Measurements from ENCODE around the gene CES2. TPM values are rescaled to one million over a fixed set of nuclear protein-coding genes. Genes with fewer than 3 reads are reported as not detected.
"Not testable (repeated sequence)": the region's sequence is repeated elsewhere in the genome, so short reads cannot be mapped to it uniquely, and the experiment has no call there.

Gene CES2
- total RNA-seq, 1 experiment from 2014 or later, result 37.6 TPM

- Histone ChIP-seq H3K36me3 (ENCODE audit: insufficient read depth, low read length, poor library complexity, severe bottlenecking) (no peaks in the 10 kb centered on the region), H3K27me3 (replicated peaks; ENCODE audit: insufficient read depth, low read depth, low read length, poor library complexity) (no peaks in the 10 kb centered on the region), H3K4me1 (ENCODE audit: insufficient read depth, low read length, poor library complexity, severe bottlenecking) (no peaks in the 10 kb centered on the region), H3K4me3 (ENCODE audit: low read depth, low read length, poor library complexity, severe bottlenecking) (no peak within 1 kb of the TSS), H3K27ac (ENCODE audit: low read depth, low read length, poor library complexity, severe bottlenecking) (no peak within 1 kb of the TSS), H3K9me3 (ENCODE audit: low read depth, low read length, poor library complexity, severe bottlenecking) (no peaks in the 10 kb centered on the region)
- DNase-seq (ENCODE audit: low spot score), result no peak
- BruUV-seq (replicated peaks), result no TSS peak
- intact Hi-C loops (cut with micrococcal nuclease; ENCODE audit: unreplicated experiment), result no loop called here
- TF ChIP-seq EZH2 (IDR thresholded peaks at IDR 0.05; ENCODE audit: borderline replicate concordance, low read depth, low read length, poor library complexity, severe bottlenecking) (no peak), CTCF (conservative IDR thresholded peaks at IDR 0.05; ENCODE audit: low read depth, low read length) (no peak)
- ChIA-PET CTCF (no interaction called here), POLR2A (ENCODE audit: low non-redundant PET) (no interaction called here)
These were observed 53.0 kb downstream of the CES2 start, which contains the start of gene CES4A for GRCh38 chr16:66988197-66988788. Gene CES4A (plus strand): TSS chr16:66988589. CDS start chr16:66988773, 184 bp downstream.

GRCh38 chr16:66991545-66992077, 56.3 kb downstream of the CES2 start:
- Histone ChIP-seq H3K9me3 (ENCODE audit: low read depth, low read length, poor library complexity, severe bottlenecking) (no peaks in the 10 kb centered on the region), H3K4me3 (ENCODE audit: low read depth, low read length, poor library complexity, severe bottlenecking) (no peak overlapping the region), H3K27me3 (replicated peaks; ENCODE audit: insufficient read depth, low read depth, low read length, poor library complexity) (no peaks in the 10 kb centered on the region), H3K36me3 (ENCODE audit: insufficient read depth, low read length, poor library complexity, severe bottlenecking) (no peaks in the 10 kb centered on the region), H3K4me1 (ENCODE audit: insufficient read depth, low read length, poor library complexity, severe bottlenecking) (no peaks in the 10 kb centered on the region), H3K27ac (ENCODE audit: low read depth, low read length, poor library complexity, severe bottlenecking) (no peak overlapping the region)
- no peak for DNase-seq (ENCODE audit: low spot score)
- TF ChIP-seq EZH2 (IDR thresholded peaks at IDR 0.05; ENCODE audit: borderline replicate concordance, low read depth, low read length, poor library complexity, severe bottlenecking) (no peak), CTCF (conservative IDR thresholded peaks at IDR 0.05; ENCODE audit: low read depth, low read length) (no peak)
- no TSS peak for BruUV-seq (replicated peaks)
- intact Hi-C loops (cut with micrococcal nuclease; ENCODE audit: unreplicated experiment), result no loop called here
- CTCF ChIA-PET, result no interaction called here
- POLR2A ChIA-PET (ENCODE audit: low non-redundant PET), result no interaction called here

GRCh38 chr16:66993558-66993957, 58.2 kb downstream of the CES2 start:
- H3K27ac ChIP-seq (ENCODE audit: low read depth, low read length, poor library complexity, severe bottlenecking); H3K4me1 ChIP-seq (ENCODE audit: insufficient read depth, low read length, poor library complexity, severe bottlenecking); intact Hi-C loops (cut with micrococcal nuclease; ENCODE audit: unreplicated experiment); BruUV-seq (replicated peaks); H3K36me3 ChIP-seq (ENCODE audit: insufficient read depth, low read length, poor library complexity, severe bottlenecking); H3K9me3 ChIP-seq (ENCODE audit: low read depth, low read length, poor library complexity, severe bottlenecking); CTCF ChIA-PET; H3K27me3 ChIP-seq (replicated peaks; ENCODE audit: insufficient read depth, low read depth, low read length, poor library complexity); H3K4me3 ChIP-seq (ENCODE audit: low read depth, low read length, poor library complexity, severe bottlenecking); DNase-seq (ENCODE audit: low spot score); POLR2A ChIA-PET (ENCODE audit: low non-redundant PET): not testable (repeated sequence)

Other genes with a start within 250 kb of the CES2 start
- 30.3 and 37.7 TPM in 2 replicates for gene CMTM4, start 238.8 kb upstream of the CES2 start, total RNA-seq (2021)
- gene DYNC1LI2, start 183.9 kb upstream of the CES2 start, total RNA-seq (2021), result 149 and 164 TPM in 2 replicates
- 0.28 TPM in 1 of 2 replicates, not detected in the other for gene TERB1, start 133.9 kb upstream of the CES2 start, total RNA-seq (2021)
- gene NAE1, start 104.5 kb upstream of the CES2 start, total RNA-seq (2021), result 172 and 175 TPM in 2 replicates
- gene CA7, start 91.1 kb upstream of the CES2 start, total RNA-seq (2021), result not detected in 2 replicates
- 40.5 and 42.0 TPM in 2 replicates for gene PDP2, start 55.0 kb upstream of the CES2 start, total RNA-seq (2021)
- not detected in 2 replicates for gene CDH16, start 16.6 kb upstream of the CES2 start, total RNA-seq (2021)
- gene RRAD, start 10.0 kb upstream of the CES2 start, total RNA-seq (2021), result 0.19 and 0.28 TPM in 2 replicates
- 97.4 and 108 TPM in 2 replicates for gene CIAO2B, start 1.1 kb upstream of the CES2 start, total RNA-seq (2021)
- 3.0 and 3.9 TPM in 2 replicates for gene CES3, start 25.8 kb downstream of the CES2 start, total RNA-seq (2021)
- gene CES4A, start 53.1 kb downstream of the CES2 start, total RNA-seq (2021), result 0.15 TPM in 1 of 2 replicates, not detected in the other
- 173 and 185 TPM in 2 replicates for gene CBFB, start 93.6 kb downstream of the CES2 start, total RNA-seq (2021)
- 23.2 and 23.5 TPM in 2 replicates for gene PHAF1, start 174.4 kb downstream of the CES2 start, total RNA-seq (2021)
- 11.5 and 13.8 TPM in 2 replicates for gene B3GNT9, start 215.5 kb downstream of the CES2 start, total RNA-seq (2021)
- gene TRADD, start 224.4 kb downstream of the CES2 start, total RNA-seq (2021), result 7.7 and 10.8 TPM in 2 replicates
- 8.3 and 13.8 TPM in 2 replicates for gene FBXL8, start 224.4 kb downstream of the CES2 start, total RNA-seq (2021)
- 13.9 and 20.2 TPM in 2 replicates for gene HSF4, start 229.2 kb downstream of the CES2 start, total RNA-seq (2021)
- 15.3 and 16.4 TPM in 2 replicates for gene NOL3, start 235.0 kb downstream of the CES2 start, total RNA-seq (2021)
- gene MATCAP1, start 248.4 kb downstream of the CES2 start, total RNA-seq (2021), result 33.9 and 36.8 TPM in 2 replicates

Measured in A673 (cell line).